Measurements from ENCODE around the gene ADARB2.
"Not testable (repeated sequence)": the region's sequence is repeated elsewhere in the genome, so short reads cannot be mapped to it uniquely, and the experiment has no call there.

ADARB2 gene

GRCh38 chr10:1162481-1163203 lies 574.7 kb downstream of the ADARB2 start (continued):
- no peak for TF ChIP-seq ZNF449 (tag by site-specific recombination; IDR thresholded peaks at IDR 0.05)
- TF ChIP-seq ZNF138 (tag by site-specific recombination; IDR thresholded peaks at IDR 0.05; ENCODE audit: borderline replicate concordance) = no peak
- TF ChIP-seq ZNF830 (tag by site-specific recombination; IDR thresholded peaks at IDR 0.05; ENCODE audit: low read depth) = no peak
- TF ChIP-seq ZNF768 (tag by site-specific recombination; IDR thresholded peaks at IDR 0.05) = no peak
- TF ChIP-seq ZNF202 (tag by site-specific recombination; IDR thresholded peaks at IDR 0.05; ENCODE audit: borderline replicate concordance) = no peak
- TF ChIP-seq AEBP2 (tag by site-specific recombination; IDR thresholded peaks at IDR 0.05; ENCODE audit: borderline replicate concordance) = no peak

- H3K27ac ChIP-seq (ENCODE audit: extremely low read depth, low read depth, low read length); H3K4me3 ChIP-seq (ENCODE audit: low read depth, low read length); H3K36me3 ChIP-seq (ENCODE audit: control insufficient read depth in 2 of 2, insufficient read depth in 1 of 2, low read length in 2 of 2); POLR2A ChIA-PET; H3K9me3 ChIP-seq (ENCODE audit: control insufficient read depth, insufficient read depth, low read depth, low read length); H3K4me1 ChIP-seq (ENCODE audit: control insufficient read depth, insufficient read depth, low read length): not testable (repeated sequence)
- CTCF ChIA-PET = interaction anchor here (0.8 kb wide), 1 partner anchor 11 kb away, joined by 3 read pairs; no protein-coding TSS in a partner anchor
Measured at GRCh38 chr10:1161315-1161673, 576.0 kb downstream of the ADARB2 start.

GRCh38 chr10:1160561-1161314 lies 576.6 kb downstream of the ADARB2 start:
- POLR2A ChIA-PET = interaction anchor here (0.5 kb wide), 1 partner anchor 12 kb away, joined by 3 read pairs; no protein-coding TSS in a partner anchor
- TF ChIP-seq ZNF362 (tag by site-specific recombination; IDR thresholded peaks at IDR 0.05) = no peak
- TF ChIP-seq ZBTB1 (tag by site-specific recombination; IDR thresholded peaks at IDR 0.05) = no peak
- TF ChIP-seq ZNF610 (tag by site-specific recombination; IDR thresholded peaks at IDR 0.05; ENCODE audit: borderline replicate concordance) = no peak
- TF ChIP-seq ZNF292 (tag by site-specific recombination; IDR thresholded peaks at IDR 0.05; ENCODE audit: borderline replicate concordance, low read depth) = no peak
- no peak for TF ChIP-seq ZBTB8A (tag by site-specific recombination; IDR thresholded peaks at IDR 0.05)
- Histone ChIP-seq H3K27ac (ENCODE audit: extremely low read depth, low read depth, low read length) (no peak overlapping the region), H3K9me3 (ENCODE audit: control insufficient read depth, insufficient read depth, low read depth, low read length) (no peaks in the 10 kb centered on the region), H3K4me3 (ENCODE audit: low read depth, low read length) (no peak overlapping the region), H3K4me1 (ENCODE audit: control insufficient read depth, insufficient read depth, low read length) (no peaks in the 10 kb centered on the region), H3K36me3 (ENCODE audit: control insufficient read depth in 2 of 2, insufficient read depth in 1 of 2, low read length in 2 of 2) (no peaks in the 10 kb centered on the region)
- CTCF ChIA-PET = interaction anchor here (0.7 to 0.8 kb wide), 2 partner anchors 11 to 1884 kb away, joined by 3 to 5 read pairs; no protein-coding TSS in a partner anchor
